DOHH2 (cell line): ENCODE results near the gene SCPEP1.
"Not testable (repeated sequence)": the region's sequence is repeated elsewhere in the genome, so short reads cannot be mapped to it uniquely, and the experiment has no call there.

Source experiments
- H3F3A ChIP-seq: fragments of 200-600 bp; sonication (generic), shearing (Covaris generic); 2 replicates; pipeline ENCODE4 v1.6.0; 2016; ENCODE audit warnings: antibody characterized with exemption, mild to moderate bottlenecking; ENCODE audit not compliant: control insufficient read depth, insufficient read depth
- H3K27ac ChIP-seq: fragments of 200-600 bp; sonication (generic); 2 replicates; pipeline ENCODE4 v1.5.1; 2014; ENCODE audit warnings: low read depth, mild to moderate bottlenecking, low read length, moderate library complexity
- H3K27me3 ChIP-seq: fragments of 200-600 bp; sonication (generic); 2 replicates; pipeline ENCODE4 v1.6.1; 2014; ENCODE audit warnings: mild to moderate bottlenecking, low read length, mixed read lengths; ENCODE audit not compliant: control insufficient read depth
- H3K36me3 ChIP-seq: fragments of 200-600 bp; sonication (generic); 2 replicates; pipeline ENCODE4 v1.6.1; 2014; ENCODE audit warnings: mild to moderate bottlenecking, low read length, moderate library complexity, mixed read lengths; ENCODE audit not compliant: control insufficient read depth
- H3K4me1 ChIP-seq: fragments of 200-600 bp; sonication (generic); 2 replicates; pipeline ENCODE4 v1.6.1; 2014; ENCODE audit warnings: mild to moderate bottlenecking, low read length, mixed read lengths; ENCODE audit not compliant: control insufficient read depth
- H3K4me2 ChIP-seq: fragments of 200-600 bp; sonication (generic); 2 replicates; pipeline ENCODE4 v1.6.0; 2014; ENCODE audit warnings: mild to moderate bottlenecking, low read length, moderate library complexity
- H3K4me3 ChIP-seq: fragments of 200-600 bp; sonication (generic); 2 replicates; pipeline ENCODE4 v1.5.1; 2014; ENCODE audit warnings: mild to moderate bottlenecking, low read length, mixed read lengths
- H3K79me2 ChIP-seq: fragments of 200-600 bp; sonication (generic); 2 replicates; pipeline ENCODE4 v1.6.1; 2014; ENCODE audit warnings: mild to moderate bottlenecking, low read length, mixed read lengths; ENCODE audit not compliant: control insufficient read depth
- H3K9me2 ChIP-seq: fragments of 200-600 bp; sonication (generic); replicated peaks from 2 replicates; pipeline ENCODE4 v1.6.1; 2014; ENCODE audit warnings: mild to moderate bottlenecking, low read length, mixed read lengths; ENCODE audit not compliant: control insufficient read depth
- H3K9me3 ChIP-seq: fragments of 200-600 bp; sonication (generic); 2 replicates; pipeline ENCODE4 v1.6.1; 2014; ENCODE audit warnings: antibody characterized with exemption, low read length, mixed read lengths; ENCODE audit not compliant: control insufficient read depth, insufficient read depth
- H4K20me1 ChIP-seq: fragments of 200-600 bp; sonication (generic); 2 replicates; pipeline ENCODE4 v1.6.0; 2014; ENCODE audit warnings: low read depth, mild to moderate bottlenecking, antibody characterized with exemption, low read length, moderate library complexity; ENCODE audit not compliant: control insufficient read depth, insufficient read depth
- EZH2phosphoT487 ChIP-seq: fragments of 200-600 bp; sonication (generic); IDR thresholded peaks from 2 replicates; pipeline ENCODE4 v1.6.1; 2017; ENCODE audit warnings: borderline replicate concordance, mild to moderate bottlenecking, antibody characterized with exemption, low read length, moderate library complexity, mixed read lengths
- TF ChIP-seq, protein P1 (sequence below): fragments of 200-600 bp; sonication (generic); IDR thresholded peaks from one replicate; pipeline ENCODE4 v1.5.1; 2014; ENCODE audit warnings: antibody characterized with exemption, mild to moderate bottlenecking, low read depth, low read length; ENCODE audit not compliant: poor library complexity, severe bottlenecking

The SCPEP1 gene

DNA sequence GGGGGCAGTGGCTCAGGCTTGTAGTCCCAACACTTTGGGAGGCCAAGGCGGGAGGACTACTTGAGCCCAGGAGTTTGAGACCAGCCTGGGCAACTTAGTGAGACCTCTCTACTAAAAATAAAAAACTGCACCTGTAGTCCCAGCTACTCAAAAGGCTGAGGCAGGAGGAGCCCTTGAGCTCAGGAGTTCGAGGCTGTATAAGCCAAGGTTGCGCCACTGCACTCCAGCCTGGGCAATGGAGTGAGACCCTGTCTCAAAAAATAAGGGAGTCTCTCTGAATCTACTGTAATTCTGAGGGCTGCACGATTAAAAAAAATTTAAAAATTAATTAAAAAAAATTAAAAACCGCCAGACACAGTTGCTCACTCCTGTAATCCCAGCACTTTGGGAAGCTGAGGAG is 20.9 kb upstream of the SCPEP1 start:
- Histone ChIP-seq H3K27me3 (no peaks in the 10 kb centered on the region), H3K9me2 (no peaks in the 10 kb centered on the region), H3K4me3 (no peak overlapping the region), H3K27ac (no peak overlapping the region), H3F3A (0 out of 2 replicates have a peak, but pooled peaks cover 3% of the 10 kb centered on the region), H4K20me1 (no peaks in the 10 kb centered on the region; the same call in 1 of the 2 replicates), H3K36me3 (no peaks in the 10 kb centered on the region; the same call in none of the 2 replicates), H3K79me2 (peaks cover 73% of the 10 kb centered on the region), H3K4me1 (peaks cover 20% of the 10 kb centered on the region), H3K9me3 (no peaks in the 10 kb centered on the region), H3K4me2 (no peak overlapping the region)
- TF ChIP-seq, protein P1, sequence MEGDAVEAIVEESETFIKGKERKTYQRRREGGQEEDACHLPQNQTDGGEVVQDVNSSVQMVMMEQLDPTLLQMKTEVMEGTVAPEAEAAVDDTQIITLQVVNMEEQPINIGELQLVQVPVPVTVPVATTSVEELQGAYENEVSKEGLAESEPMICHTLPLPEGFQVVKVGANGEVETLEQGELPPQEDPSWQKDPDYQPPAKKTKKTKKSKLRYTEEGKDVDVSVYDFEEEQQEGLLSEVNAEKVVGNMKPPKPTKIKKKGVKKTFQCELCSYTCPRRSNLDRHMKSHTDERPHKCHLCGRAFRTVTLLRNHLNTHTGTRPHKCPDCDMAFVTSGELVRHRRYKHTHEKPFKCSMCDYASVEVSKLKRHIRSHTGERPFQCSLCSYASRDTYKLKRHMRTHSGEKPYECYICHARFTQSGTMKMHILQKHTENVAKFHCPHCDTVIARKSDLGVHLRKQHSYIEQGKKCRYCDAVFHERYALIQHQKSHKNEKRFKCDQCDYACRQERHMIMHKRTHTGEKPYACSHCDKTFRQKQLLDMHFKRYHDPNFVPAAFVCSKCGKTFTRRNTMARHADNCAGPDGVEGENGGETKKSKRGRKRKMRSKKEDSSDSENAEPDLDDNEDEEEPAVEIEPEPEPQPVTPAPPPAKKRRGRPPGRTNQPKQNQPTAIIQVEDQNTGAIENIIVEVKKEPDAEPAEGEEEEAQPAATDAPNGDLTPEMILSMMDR = no peak
- no peak for TF ChIP-seq EZH2phosphoT487

DNA sequence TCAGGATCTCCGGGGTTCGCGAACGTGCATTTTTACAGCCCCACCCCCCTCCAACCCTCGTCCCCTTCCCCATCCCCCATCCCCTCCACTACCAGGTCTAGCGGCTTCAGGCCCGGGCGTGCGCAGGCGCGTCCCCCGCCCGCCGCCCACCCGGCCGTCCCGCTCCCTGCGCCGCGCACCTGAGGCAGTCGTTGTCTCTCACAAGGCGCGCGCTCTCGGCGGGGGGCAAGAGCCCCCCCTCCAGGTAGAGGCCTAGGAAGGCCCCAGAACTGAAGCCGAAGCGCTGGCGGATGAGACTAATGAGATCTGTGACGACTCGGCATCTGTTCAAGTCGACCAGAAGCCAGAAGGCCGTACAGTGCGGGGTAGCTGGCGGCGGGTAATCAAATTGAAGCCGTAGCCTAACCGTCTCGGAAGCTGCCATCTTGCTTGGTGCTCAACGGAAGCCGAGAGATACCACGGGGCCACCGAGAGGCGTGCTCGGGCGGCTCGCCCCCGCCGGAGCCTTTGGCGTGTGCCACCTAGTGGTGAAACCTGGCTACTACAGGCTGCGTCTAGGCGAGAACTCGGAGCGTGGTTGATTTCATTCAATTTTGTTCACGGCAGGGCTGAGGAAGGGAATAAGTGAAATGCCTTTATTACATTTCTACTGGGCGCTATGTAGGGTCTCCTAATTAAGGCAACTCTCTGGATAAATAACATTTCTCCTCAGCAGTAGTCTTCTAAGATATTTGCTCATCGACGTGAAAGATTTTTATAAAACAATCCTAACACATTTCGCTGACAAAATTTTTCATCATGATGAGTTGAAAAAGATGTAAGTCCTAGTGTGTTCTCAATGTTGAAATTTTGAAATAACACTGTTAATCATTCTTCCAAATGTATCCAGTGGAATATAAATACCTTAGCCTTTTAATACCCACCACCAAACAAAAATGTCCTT is 17.1 kb upstream of the SCPEP1 start, which contains the start of gene COIL:
COIL (minus strand) TSS at position 455 of the 943 bp plus-strand sequence; CDS start at position 424, 31 bp downstream.
- TF ChIP-seq, protein P1 = peak; percentile 96
- no peak for TF ChIP-seq EZH2phosphoT487
- H3K4me3 ChIP-seq = peak within 1 kb of the TSS; percentile 99
- H3K79me2 ChIP-seq = peaks cover 39% of the 10 kb centered on the region
- peaks cover 29% of the 10 kb centered on the region for H3K4me1 ChIP-seq
- H3F3A ChIP-seq = 0 out of 2 replicates have a peak, but pooled peaks cover 3% of the 10 kb centered on the region
- H3K36me3 ChIP-seq = no peaks in the 10 kb centered on the region; the same call in none of the 2 replicates
- peak within 1 kb of the TSS; percentile 60 for H3K4me2 ChIP-seq
- no peaks in the 10 kb centered on the region; the same call in 1 of the 2 replicates for H4K20me1 ChIP-seq
- H3K27me3 ChIP-seq = no peaks in the 10 kb centered on the region
- H3K9me2 ChIP-seq = no peaks in the 10 kb centered on the region
- H3K9me3 ChIP-seq = no peaks in the 10 kb centered on the region
- H3K27ac ChIP-seq = peak within 1 kb of the TSS; percentile 94

DNA sequence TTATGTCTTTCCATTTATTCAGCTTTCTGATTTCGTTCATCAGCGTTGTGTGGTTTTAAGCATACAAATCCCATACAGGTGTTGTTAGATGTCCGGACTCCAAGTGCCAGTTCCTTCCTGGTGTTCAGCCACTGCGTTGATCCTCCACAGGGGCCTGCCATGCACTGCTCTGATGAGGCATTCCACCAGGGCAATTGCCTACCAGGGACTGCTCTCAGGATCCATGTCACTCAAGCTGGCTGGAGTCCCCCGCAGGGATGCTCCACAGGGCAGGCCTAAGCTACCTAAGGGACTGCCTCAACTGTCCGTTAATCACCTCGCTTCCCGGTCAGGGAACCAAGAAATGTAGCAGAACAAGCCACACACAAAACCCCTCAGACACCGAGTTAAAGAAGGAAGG is 12.7 kb upstream of the SCPEP1 start:
- H3K27ac ChIP-seq, H3K27me3 ChIP-seq, H3K79me2 ChIP-seq, H3F3A ChIP-seq, H3K36me3 ChIP-seq, H4K20me1 ChIP-seq, H3K9me2 ChIP-seq, H3K4me3 ChIP-seq, H3K9me3 ChIP-seq, H3K4me2 ChIP-seq: not testable (repeated sequence)
- H3K4me1 ChIP-seq = peaks cover 14% of the 10 kb centered on the region

DNA sequence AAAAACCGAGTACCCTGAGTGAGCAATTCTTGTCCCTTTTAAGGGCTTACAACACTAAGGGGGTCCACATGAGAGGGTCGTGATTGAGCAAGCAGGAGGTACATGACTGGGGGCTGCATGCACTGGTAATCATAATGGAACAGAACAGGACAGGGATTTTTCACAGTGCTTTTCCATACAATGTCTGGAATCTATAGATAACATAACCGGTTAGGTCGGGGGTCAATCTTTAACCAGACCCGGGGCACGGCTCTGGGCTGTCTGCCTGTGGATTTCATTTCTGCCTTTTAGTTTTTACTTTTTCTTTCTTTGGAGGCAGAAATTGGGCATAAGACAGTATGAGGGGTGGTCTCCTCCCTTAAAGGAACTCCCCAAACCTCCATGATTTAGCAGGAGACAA is 12.2 kb upstream of the SCPEP1 start:
- H4K20me1 ChIP-seq, H3F3A ChIP-seq, H3K9me2 ChIP-seq, H3K79me2 ChIP-seq, H3K4me3 ChIP-seq, H3K27me3 ChIP-seq, H3K27ac ChIP-seq, H3K36me3 ChIP-seq, H3K9me3 ChIP-seq, H3K4me2 ChIP-seq: not testable (repeated sequence)
- H3K4me1 ChIP-seq = peaks cover 14% of the 10 kb centered on the region
